Breast epithelium (tissue), 3 donors: Measurements from ENCODE around the gene SFMBT2.
"Not testable (repeated sequence)": the region's sequence is repeated elsewhere in the genome, so short reads cannot be mapped to it uniquely, and the experiment has no call there.

Experiments used
- POLR2A ChIP-seq: fragments of 450-650 bp; IDR thresholded peaks from one replicate; pipeline ENCODE4 v1.6.1; 2016; ENCODE audit warnings: antibody characterized with exemption, mild to moderate bottlenecking, moderate library complexity
- POLR2AphosphoS5 ChIP-seq, 3 donors: sonication (generic); formaldehyde crosslinking; IDR thresholded peaks; one replicate each; pipeline ENCODE4 v1.6.1; 2017; ENCODE audit warnings: antibody characterized with exemption in 3 of 3
- TF ChIP-seq, protein P1 (sequence below), 3 donors: fragments of 450-650 bp; IDR thresholded peaks; one replicate each; pipeline ENCODE4 v1.5.1; 2016 to 2017; ENCODE audit warnings: antibody characterized with exemption in 3 of 3, mild to moderate bottlenecking in 3 of 3, moderate library complexity in 3 of 3

- TF ChIP-seq POLR2AphosphoS5 (IDR thresholded peaks at IDR 0.05); POLR2A: not testable (repeated sequence)
- TF ChIP-seq, protein P1, sequence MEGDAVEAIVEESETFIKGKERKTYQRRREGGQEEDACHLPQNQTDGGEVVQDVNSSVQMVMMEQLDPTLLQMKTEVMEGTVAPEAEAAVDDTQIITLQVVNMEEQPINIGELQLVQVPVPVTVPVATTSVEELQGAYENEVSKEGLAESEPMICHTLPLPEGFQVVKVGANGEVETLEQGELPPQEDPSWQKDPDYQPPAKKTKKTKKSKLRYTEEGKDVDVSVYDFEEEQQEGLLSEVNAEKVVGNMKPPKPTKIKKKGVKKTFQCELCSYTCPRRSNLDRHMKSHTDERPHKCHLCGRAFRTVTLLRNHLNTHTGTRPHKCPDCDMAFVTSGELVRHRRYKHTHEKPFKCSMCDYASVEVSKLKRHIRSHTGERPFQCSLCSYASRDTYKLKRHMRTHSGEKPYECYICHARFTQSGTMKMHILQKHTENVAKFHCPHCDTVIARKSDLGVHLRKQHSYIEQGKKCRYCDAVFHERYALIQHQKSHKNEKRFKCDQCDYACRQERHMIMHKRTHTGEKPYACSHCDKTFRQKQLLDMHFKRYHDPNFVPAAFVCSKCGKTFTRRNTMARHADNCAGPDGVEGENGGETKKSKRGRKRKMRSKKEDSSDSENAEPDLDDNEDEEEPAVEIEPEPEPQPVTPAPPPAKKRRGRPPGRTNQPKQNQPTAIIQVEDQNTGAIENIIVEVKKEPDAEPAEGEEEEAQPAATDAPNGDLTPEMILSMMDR (IDR thresholded peaks at IDR 0.05) = not testable (repeated sequence)
Measured at GRCh38 chr10:7311850-7312487, 98.9 kb downstream of the SFMBT2 start.
